HG03565 (cell line): ENCODE results near the gene CGAS.
"Not testable (repeated sequence)": the region's sequence is repeated elsewhere in the genome, so short reads cannot be mapped to it uniquely, and the experiment has no call there.

ENCODE experiments used
- ATAC-seq: cut with Tn5 transposase; IDR thresholded peaks from one replicate; pipeline ENCODE4 v1.9.1; 2021; ENCODE audit warnings: mild to moderate bottlenecking, moderate library complexity; ENCODE audit not compliant: unreplicated experiment

CGAS gene

GRCh38 chr6:73400656-73401055 is 51.4 kb downstream of the CGAS start:
- ATAC-seq = no peak

- no peak for ATAC-seq
These were observed 56.2 kb downstream of the CGAS start for GRCh38 chr6:73395875-73396274.

- ATAC-seq = peak; percentile 63
These were observed 57.3 kb downstream of the CGAS start, which contains the start of gene DDX43 for GRCh38 chr6:73394577-73395354. Gene DDX43 (plus strand): TSS chr6:73394828. CDS start chr6:73394906, 78 bp downstream.

GRCh38 chr6:73393278-73393677 is 58.8 kb downstream of the CGAS start:
- ATAC-seq = no peak

GRCh38 chr6:73392188-73392587 is 59.9 kb downstream of the CGAS start:
- ATAC-seq = not testable (repeated sequence)

- no peak for ATAC-seq
These were observed 60.4 kb downstream of the CGAS start for GRCh38 chr6:73391675-73392074.

GRCh38 chr6:73389854-73390253 is 62.2 kb downstream of the CGAS start:
- ATAC-seq = no peak

- peak; percentile 72 for ATAC-seq
These were observed 63.1 kb downstream of the CGAS start for GRCh38 chr6:73388800-73389512.

GRCh38 chr6:73388433-73388799 is 63.7 kb downstream of the CGAS start:
- ATAC-seq = peak; percentile 13

GRCh38 chr6:73382462-73383113 is 69.5 kb downstream of the CGAS start:
- ATAC-seq = no peak

GRCh38 chr6:73381531-73381930 is 70.6 kb downstream of the CGAS start:
- not testable (repeated sequence) for ATAC-seq

- ATAC-seq = no peak
These were observed 74.9 kb downstream of the CGAS start for GRCh38 chr6:73377225-73377624.

GRCh38 chr6:73375216-73375615 is 76.9 kb downstream of the CGAS start:
- ATAC-seq = no peak
